B cell (primary cell): ENCODE results near the gene PDE4C. TPM values are rescaled to one million over a fixed set of nuclear protein-coding genes. Genes with fewer than 3 reads are reported as not detected.
A peak's percentile ranks its signal among the peaks of the same experiment; 100 is the strongest.

Experiments
- ATAC-seq: fragments of 200-7000 bp; cut with Tn5 transposase; one replicate; pipeline ENCODE4 v1.10.0; 2021; ENCODE audit warnings: low read depth, mild to moderate bottlenecking, moderate number of reproducible peaks, moderate library complexity
- CTCF ChIA-PET: fragments of 350-600 bp; sonication (Branson Sonifier 250); formaldehyde crosslinking; loops from one replicate; lab custom pipeline; 2021; ENCODE audit warnings: antibody characterized with exemption, inconsistent platforms; lab: Charles Lee
- POLR2A ChIA-PET: fragments of 350-600 bp; sonication (Branson Sonifier 250); formaldehyde crosslinking; loops from one replicate; lab custom pipeline; 2021; ENCODE audit warnings: antibody characterized with exemption; lab: Charles Lee
- DNase-seq: peaks from one replicate; pipeline ENCODE4 v3.0.0; 2013
- H2AFZ ChIP-seq: 2 replicates; pipeline ENCODE4 v1.6.1; 2012; ENCODE audit warnings: mild to moderate bottlenecking, low read depth, low read length; ENCODE audit not compliant: insufficient read depth, poor library complexity, severe bottlenecking
- H3K27ac ChIP-seq, 2 donors: 1 replicate in 1 of 2; 2 replicates in 1 of 2; pipeline ENCODE4 v1.5.1; 2012 to 2013; ENCODE audit warnings: low read length in 2 of 2, mild to moderate bottlenecking in 2 of 2, moderate library complexity in 1 of 2
- H3K27me3 ChIP-seq, 4 experiments: fragments of 200-600 bp in 1 of 4; sonication (generic) in 1 of 4; replicated peaks in 1 of 4; 1 replicate in 2 of 4; 2 replicates in 2 of 4; pipeline versions ENCODE4 v1.6.1 to v1.7.0; 2013 to 2016; ENCODE audit warnings: low read length in 3 of 4, mild to moderate bottlenecking in 2 of 4, mixed read lengths in 1 of 4, moderate library complexity in 1 of 4; ENCODE audit not compliant: insufficient read depth in 4 of 4, control insufficient read depth in 3 of 4; ENCODE audit errors: control extremely low read depth in 1 of 4
- H3K36me3 ChIP-seq, 2 experiments: replicated peaks in 1 of 2; 1 replicate in 1 of 2; 2 replicates in 1 of 2; pipeline versions ENCODE4 v1.6.1 to v1.7.1; 2013; ENCODE audit warnings: low read length in 1 of 2; ENCODE audit not compliant: insufficient read depth in 2 of 2, control insufficient read depth in 1 of 2; ENCODE audit errors: control extremely low read depth in 1 of 2, extremely low read depth in 1 of 2
- H3K4me1 ChIP-seq, 2 donors: fragments of 200-600 bp in 1 of 2; sonication (generic) in 1 of 2; 1 replicate in 1 of 2; 2 replicates in 1 of 2; pipeline versions ENCODE4 v1.5.1 to v1.6.1; 2013 to 2017; ENCODE audit warnings: low read length in 2 of 2; ENCODE audit not compliant: control insufficient read depth in 2 of 2, insufficient read depth in 2 of 2
- H3K4me2 ChIP-seq: replicated peaks from 2 replicates; pipeline ENCODE3; 2012; ENCODE audit warnings: mild to moderate bottlenecking, low read depth, low read length; ENCODE audit not compliant: poor library complexity, severe bottlenecking
- H3K4me3 ChIP-seq, 5 experiments: fragments of 200-600 bp in 1 of 5; sonication (generic) in 1 of 5; 1 replicate in 3 of 5; 2 replicates in 2 of 5; pipeline versions ENCODE4 v1.5.1 to v1.7.0; 2011 to 2016; ENCODE audit warnings: low read length in 4 of 5, mild to moderate bottlenecking in 4 of 5, low read depth in 2 of 5, control low read depth in 1 of 5, moderate library complexity in 1 of 5; ENCODE audit not compliant: insufficient read depth in 1 of 5; ENCODE audit errors: control extremely low read depth in 1 of 5, extremely low read depth in 1 of 5
- H3K79me2 ChIP-seq: fragments of 200-600 bp; sonication (generic); one replicate; pipeline ENCODE4 v1.6.0; 2016; ENCODE audit warnings: low read length; ENCODE audit not compliant: control insufficient read depth, insufficient read depth
- H3K9ac ChIP-seq: fragments of 200-600 bp; sonication (generic); 2 replicates; pipeline ENCODE4 v1.6.1; 2017; ENCODE audit warnings: mild to moderate bottlenecking, low read length, moderate library complexity
- H3K9me3 ChIP-seq, 3 donors: one replicate each; pipeline versions ENCODE4 v1.6.1 to v1.7.1; 2013; ENCODE audit warnings: low read length in 2 of 3; ENCODE audit not compliant: control insufficient read depth in 2 of 3, insufficient read depth in 1 of 3; ENCODE audit errors: control extremely low read depth in 1 of 3
- H4K20me1 ChIP-seq: 2 replicates; pipeline ENCODE4 v1.6.0; 2012; ENCODE audit warnings: mild to moderate bottlenecking, low read length; ENCODE audit not compliant: insufficient read depth, control insufficient read depth, poor library complexity, severe bottlenecking
- H3K27ac Mint-ChIP-seq: one replicate; pipeline ENCODE4 v1.8.0; 2021; ENCODE audit warnings: mixed read lengths
- H3K27me3 Mint-ChIP-seq: one replicate; pipeline ENCODE4 v1.8.0; 2021; ENCODE audit warnings: mixed read lengths
- H3K4me1 Mint-ChIP-seq: one replicate; pipeline ENCODE4 v1.8.0; 2021; ENCODE audit warnings: mixed read lengths
- H3K4me3 Mint-ChIP-seq: one replicate; pipeline ENCODE4 v1.8.0; 2021; ENCODE audit warnings: mixed read lengths
- H3K9me3 Mint-ChIP-seq: one replicate; pipeline ENCODE4 v1.8.0; 2022; ENCODE audit warnings: mixed read lengths; ENCODE audit not compliant: insufficient read depth
- CTCF ChIP-seq: fragments of 200-600 bp; IDR thresholded peaks from one replicate; pipeline ENCODE4 v1.8.0; 2022; ENCODE audit warnings: antibody characterized with exemption, mild to moderate bottlenecking
- EZH2 ChIP-seq: IDR thresholded peaks from 2 replicates; pipeline ENCODE4 v1.6.1; 2012; ENCODE audit warnings: borderline replicate concordance, low read depth, mild to moderate bottlenecking, moderate library complexity, low read length; ENCODE audit not compliant: insufficient read depth, poor library complexity, severe bottlenecking
- WGBS: methylation state at CpG from one replicate; pipeline ENCODE4 v1.1.5; 2013; ENCODE audit warnings: missing lambda C conversion rate; ENCODE audit not compliant: insufficient coverage; 5-methylcytosine and 5-hydroxymethylcytosine counted together
- intact Hi-C: fragments of 100-400 bp; cut with micrococcal nuclease; formaldehyde crosslinking; loops from one replicate; pipeline ENCODE4 v1.10.0; 2022
- polyA plus RNA-seq: library from polyadenylated mRNA; depleted of rRNA; stranded (reverse); fragments of >200 nt; gene quantifications from 2 replicates; pipeline ENCODE4 v1.2.3, GENCODE V29; 2012
- total RNA-seq, 2 donors: library from RNA; stranded (reverse); fragments of 120-200 nt in 1 of 2; gene quantifications; 1 replicate in 1 of 2; 2 replicates in 1 of 2; pipeline versions ENCODE4 v1.2.3 to v1.2.4, GENCODE V29; 2013 to 2022

The PDE4C gene
- total and polyA plus RNA-seq, 2 donors (not counting 1 experiment from before 2014, with no cell fraction given) = not detected

GRCh38 chr19:18193388-18194180, 32.7 kb downstream of the PDE4C start:
- H3K27me3 ChIP-seq = no peaks in the 10 kb centered on the region
- H3K4me3 Mint-ChIP-seq = peak overlapping the region; percentile 93
- peak overlapping the region; percentile 84 for H3K9ac ChIP-seq
- H3K9me3 ChIP-seq = no peaks in the 10 kb centered on the region
- H3K79me2 ChIP-seq = peaks cover 14% of the 10 kb centered on the region
- peak overlapping the region; percentile 71 for H2AFZ ChIP-seq
- no peaks in the 10 kb centered on the region for H4K20me1 ChIP-seq
- POLR2A ChIA-PET = interaction anchor here (0.5 to 5.7 kb wide), 15 partner anchors 10 to 328 kb away, joined by 3 to 64 read pairs (median 6); partner anchors contain the start of genes ELL, IFI30, JUND and PIK3R2
- no peak for TF ChIP-seq EZH2
- no peak for TF ChIP-seq CTCF
- H3K27ac Mint-ChIP-seq = peak overlapping the region; percentile 97
- intact Hi-C loops = loop anchor here (5.0 to 10.0 kb wide), 4 partner anchors 96 to 944 kb away; partner anchors contain the start of genes ELL, FCHO1, MAST3 and TMEM161A
- H3K4me1 Mint-ChIP-seq = peaks cover 37% of the 10 kb centered on the region
- peak overlapping the region; percentile 66 to 92 (median 82) for H3K4me3 ChIP-seq
- CTCF ChIA-PET = interaction anchor here (0.6 to 6.4 kb wide), 16 partner anchors 9 to 256 kb away, joined by 3 to 105 read pairs (median 6); partner anchors contain the start of genes ARRDC2, JUND, PIK3R2 and RAB3A
- WGBS = 4% methylated on average over 44 of the region's 46 CpGs
- H3K4me2 ChIP-seq = peak overlapping the region; percentile 99
- H3K27me3 Mint-ChIP-seq = no peaks in the 10 kb centered on the region
- peaks cover 25 to 33% of the 10 kb centered on the region in 2 donors for H3K4me1 ChIP-seq
- peaks cover 0 to 20% of the 10 kb centered on the region in 2 experiments for H3K36me3 ChIP-seq
- H3K27ac ChIP-seq = peak overlapping the region; percentile 65 to 79
- no peaks in the 10 kb centered on the region for H3K9me3 Mint-ChIP-seq
- DNase-seq = peak; percentile 43
- ATAC-seq = no peak
